GM12864 (cell line): ENCODE results near the gene SATB1.

Experiments
- DNase-seq: peaks from one replicate; pipeline ENCODE4 v3.0.0-alpha.2; 2011; ENCODE audit warnings: low read depth
- H3K4me3 ChIP-seq: 2 replicates; pipeline ENCODE4 v1.5.1; 2011; ENCODE audit warnings: mild to moderate bottlenecking, low read depth, low read length, control low read depth
- CTCF ChIP-seq: IDR thresholded peaks from 2 replicates; pipeline ENCODE4 v1.5.1; 2011; ENCODE audit warnings: low read depth, mild to moderate bottlenecking, moderate library complexity, low read length, control low read depth, inconsistent platforms; ENCODE audit errors: missing control alignments

SATB1 gene

GRCh38 chr3:18390024-18390660, 35.0 kb downstream of the SATB1 start:
- no peak overlapping the region for H3K4me3 ChIP-seq
- TF ChIP-seq CTCF: no peak
- no peak for DNase-seq

- H3K4me3 ChIP-seq: no peak overlapping the region
- DNase-seq: no peak
- TF ChIP-seq CTCF: peak; percentile 45
Measured at GRCh38 chr3:18389108-18389733, 35.9 kb downstream of the SATB1 start.

GRCh38 chr3:18386274-18386890, 38.8 kb downstream of the SATB1 start:
- no peak overlapping the region for H3K4me3 ChIP-seq
- no peak for DNase-seq
- TF ChIP-seq CTCF: no peak

GRCh38 chr3:18385706-18386105, 39.4 kb downstream of the SATB1 start:
- no peak for TF ChIP-seq CTCF
- no peak overlapping the region for H3K4me3 ChIP-seq
- DNase-seq: no peak

- no peak for TF ChIP-seq CTCF
- H3K4me3 ChIP-seq: no peak overlapping the region
- DNase-seq: no peak
Measured at GRCh38 chr3:18382760-18383369, 42.3 kb downstream of the SATB1 start.

- H3K4me3 ChIP-seq: no peak overlapping the region
- DNase-seq: no peak
- no peak for TF ChIP-seq CTCF
Measured at GRCh38 chr3:18379647-18380046, 45.5 kb downstream of the SATB1 start.
